ENCODE results near the gene STRIP2.
A peak's percentile ranks its signal among the peaks of the same experiment; 100 is the strongest.

The STRIP2 gene

DNA sequence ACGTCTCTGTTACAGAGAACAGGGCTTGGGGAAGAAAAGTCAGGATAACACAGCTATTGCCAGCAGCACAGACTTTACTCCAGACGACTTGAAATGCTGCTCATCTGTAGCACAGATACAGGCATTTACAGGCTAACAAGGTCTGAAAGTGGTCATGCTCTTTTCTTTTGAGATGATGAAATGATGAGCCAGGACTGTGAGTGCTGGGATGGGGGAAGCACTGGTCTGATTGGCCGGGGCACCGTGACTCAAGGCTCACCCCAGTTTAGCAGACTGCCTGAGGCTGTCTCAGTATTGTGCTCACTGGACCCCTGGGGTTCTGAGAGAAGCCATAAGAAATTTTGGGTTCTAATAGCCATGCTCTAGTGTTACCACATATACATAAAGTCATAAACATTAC is 80.5 kb downstream of the STRIP2 start:
- no peaks in the 10 kb centered on the region for H3K4me1 ChIP-seq (ENCODE audit: control insufficient read depth, insufficient read depth, low read length)
- CTCF ChIA-PET = no interaction called here
- POLR2A ChIA-PET = no interaction called here
- H3K4me3 ChIP-seq (ENCODE audit: low read depth, low read length) = no peak overlapping the region
- TF ChIP-seq ZNF610 (tag by site-specific recombination; IDR thresholded peaks at IDR 0.05; ENCODE audit: borderline replicate concordance) (no peak), ZNF266 (tag by site-specific recombination; IDR thresholded peaks at IDR 0.05; ENCODE audit: low read depth) (peak; percentile 33; the same call in 1 of the 2 replicates), ZNF157 (tag by site-specific recombination; IDR thresholded peaks at IDR 0.05) (no peak), ZNF701 (tag by site-specific recombination; IDR thresholded peaks at IDR 0.05) (no peak), FEZF1 (tag by site-specific recombination; IDR thresholded peaks at IDR 0.05) (peak; percentile 69), ZNF335 (tag by site-specific recombination; conservative IDR thresholded peaks at IDR 0.05) (peak; percentile 44; the same call in 1 of the 2 replicates), ZNF768 (tag by site-specific recombination; IDR thresholded peaks at IDR 0.05) (no peak), ZNF677 (tag by site-specific recombination; IDR thresholded peaks at IDR 0.05) (no peak), ZNF274 (IDR thresholded peaks at IDR 0.05; ENCODE audit: low read length) (no peak), ZNF274 (tag by site-specific recombination; IDR thresholded peaks at IDR 0.05; ENCODE audit: borderline replicate concordance) (no peak), ZSCAN16 (tag by site-specific recombination; IDR thresholded peaks at IDR 0.05) (no peak), GLI2 (tag by site-specific recombination; IDR thresholded peaks at IDR 0.05; ENCODE audit: borderline replicate concordance, low read depth) (no peak)
- TF ChIP-seq, protein P1, sequence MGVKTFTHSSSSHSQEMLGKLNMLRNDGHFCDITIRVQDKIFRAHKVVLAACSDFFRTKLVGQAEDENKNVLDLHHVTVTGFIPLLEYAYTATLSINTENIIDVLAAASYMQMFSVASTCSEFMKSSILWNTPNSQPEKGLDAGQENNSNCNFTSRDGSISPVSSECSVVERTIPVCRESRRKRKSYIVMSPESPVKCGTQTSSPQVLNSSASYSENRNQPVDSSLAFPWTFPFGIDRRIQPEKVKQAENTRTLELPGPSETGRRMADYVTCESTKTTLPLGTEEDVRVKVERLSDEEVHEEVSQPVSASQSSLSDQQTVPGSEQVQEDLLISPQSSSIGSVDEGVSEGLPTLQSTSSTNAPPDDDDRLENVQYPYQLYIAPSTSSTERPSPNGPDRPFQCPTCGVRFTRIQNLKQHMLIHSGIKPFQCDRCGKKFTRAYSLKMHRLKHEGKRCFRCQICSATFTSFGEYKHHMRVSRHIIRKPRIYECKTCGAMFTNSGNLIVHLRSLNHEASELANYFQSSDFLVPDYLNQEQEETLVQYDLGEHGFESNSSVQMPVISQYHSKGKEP (tag by site-specific recombination; IDR thresholded peaks at IDR 0.05) = no peak
- H3K27ac ChIP-seq (ENCODE audit: extremely low read depth, low read depth, low read length) = no peak overlapping the region
- H3K9me3 ChIP-seq (ENCODE audit: control insufficient read depth, insufficient read depth, low read depth, low read length) = no peaks in the 10 kb centered on the region
- no peaks in the 10 kb centered on the region for H3K36me3 ChIP-seq (ENCODE audit: control insufficient read depth in 2 of 2, insufficient read depth in 1 of 2, low read length in 2 of 2)

DNA sequence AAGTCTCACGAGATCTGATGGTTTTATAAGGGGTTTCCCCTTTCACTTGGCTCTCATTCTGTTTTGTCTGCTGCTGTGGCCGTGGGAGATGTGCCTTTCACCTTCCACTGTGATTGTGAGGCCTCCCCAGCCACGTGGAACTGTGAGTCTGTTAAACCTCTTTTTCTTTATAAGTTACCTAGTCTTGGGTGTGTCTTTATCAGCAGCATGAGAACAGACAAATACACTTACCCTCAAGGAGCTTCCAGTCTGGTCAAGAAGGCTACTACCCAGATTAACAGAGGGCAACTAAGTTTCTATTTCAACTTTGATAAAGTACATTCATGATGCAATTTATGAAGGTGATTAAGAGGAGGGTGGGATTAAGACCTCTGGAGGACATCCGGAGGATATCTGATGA is 81.1 kb downstream of the STRIP2 start:
- ChIA-PET POLR2A (interaction anchor here (0.8 kb wide), 1 partner anchor 289 kb away, joined by 7 read pairs; no protein-coding TSS in a partner anchor), CTCF (interaction anchor here (1.2 kb wide), 1 partner anchor 11 kb away, joined by 4 read pairs; no protein-coding TSS in a partner anchor)
- Histone ChIP-seq H3K27ac (ENCODE audit: extremely low read depth, low read depth, low read length) (no peak overlapping the region), H3K36me3 (ENCODE audit: control insufficient read depth in 2 of 2, insufficient read depth in 1 of 2, low read length in 2 of 2) (no peaks in the 10 kb centered on the region), H3K9me3 (ENCODE audit: control insufficient read depth, insufficient read depth, low read depth, low read length) (no peaks in the 10 kb centered on the region), H3K4me3 (ENCODE audit: low read depth, low read length) (no peak overlapping the region), H3K4me1 (ENCODE audit: control insufficient read depth, insufficient read depth, low read length) (no peaks in the 10 kb centered on the region)
- TF ChIP-seq ZNF404 (tag by site-specific recombination; IDR thresholded peaks at IDR 0.05) (no peak), ZNF335 (tag by site-specific recombination; conservative IDR thresholded peaks at IDR 0.05) (no peak), ZNF660 (tag by site-specific recombination; IDR thresholded peaks at IDR 0.05) (no peak), ZNF621 (tag by site-specific recombination; IDR thresholded peaks at IDR 0.05) (no peak), ZNF473 (tag by site-specific recombination; IDR thresholded peaks at IDR 0.05) (no peak), REPIN1 (tag by site-specific recombination; IDR thresholded peaks at IDR 0.05; ENCODE audit: low read depth) (no peak), ZIC2 (tag by site-specific recombination; IDR thresholded peaks at IDR 0.05) (no peak), ZNF623 (tag by site-specific recombination; IDR thresholded peaks at IDR 0.05) (no peak), ZNF514 (tag by site-specific recombination; IDR thresholded peaks at IDR 0.05) (no peak), ZNF391 (tag by site-specific recombination; IDR thresholded peaks at IDR 0.05; ENCODE audit: borderline replicate concordance, low read depth) (no peak), RBAK (tag by site-specific recombination; IDR thresholded peaks at IDR 0.05) (no peak), ZNF792 (tag by site-specific recombination; IDR thresholded peaks at IDR 0.05) (no peak), ZFP3 (tag by site-specific recombination; IDR thresholded peaks at IDR 0.05; ENCODE audit: low read depth) (no peak), ZNF664 (tag by site-specific recombination; IDR thresholded peaks at IDR 0.05) (no peak), SP2 (tag by site-specific recombination; IDR thresholded peaks at IDR 0.05) (no peak), ZNF211 (tag by site-specific recombination; IDR thresholded peaks at IDR 0.05; ENCODE audit: low read depth) (no peak)

Measured in HEK293 (cell line).